Heart left ventricle (tissue), 16 donors: ENCODE results near the gene SCGB1C2. TPM values are rescaled to one million over a fixed set of nuclear protein-coding genes. Genes with fewer than 3 reads are reported as not detected.
A peak's percentile ranks its signal among the peaks of the same experiment; 100 is the strongest.

ENCODE experiments used
- ATAC-seq, 4 donors: fragments of 200-7000 bp; cut with Tn5 transposase; one replicate each; pipeline ENCODE4 v1.9.1; 2020 to 2022; ENCODE audit warnings: moderate library complexity in 4 of 4, mild to moderate bottlenecking in 3 of 4, moderate number of reproducible peaks in 1 of 4
- DNase-seq, 5 donors: peaks; one replicate each; pipeline ENCODE4 v3.0.0-alpha.2; 2020
- H3K27ac ChIP-seq, 12 donors: fragments of 200-600 bp; sonication (generic) in 4 of 12; one replicate each; pipeline versions ENCODE4 v1.5.0 to v1.8.0; 2016 to 2022; ENCODE audit warnings: mild to moderate bottlenecking in 2 of 12
- H3K27me3 ChIP-seq, 9 donors: fragments of 200-600 bp; sonication (generic) in 2 of 9; one replicate each; pipeline versions ENCODE4 v1.5.1 to v1.8.0; 2016 to 2022; ENCODE audit warnings: mild to moderate bottlenecking in 3 of 9
- H3K36me3 ChIP-seq, 9 donors: fragments of 200-600 bp; sonication (generic) in 2 of 9; one replicate each; pipeline versions ENCODE4 v1.5.0 to v1.8.0; 2018 to 2022; ENCODE audit warnings: mild to moderate bottlenecking in 2 of 9
- H3K4me1 ChIP-seq, 12 donors: fragments of 200-600 bp; sonication (generic) in 4 of 12; one replicate each; pipeline versions ENCODE4 v1.5.0 to v1.8.0; 2016 to 2022; ENCODE audit warnings: mild to moderate bottlenecking in 3 of 12
- H3K4me3 ChIP-seq, 12 donors: fragments of 200-600 bp; sonication (generic) in 4 of 12; one replicate each; pipeline versions ENCODE4 v1.5.0 to v1.8.0; 2017 to 2022; ENCODE audit warnings: mild to moderate bottlenecking in 9 of 12, moderate library complexity in 4 of 12
- H3K9me3 ChIP-seq, 12 donors: fragments of 200-600 bp; sonication (generic) in 4 of 12; one replicate each; pipeline versions ENCODE4 v1.5.0 to v1.8.0; 2016 to 2022; ENCODE audit warnings: mild to moderate bottlenecking in 1 of 12
- POLR2A ChIP-seq, 2 donors: fragments of 450-650 bp; IDR thresholded peaks; one replicate each; pipeline ENCODE4 v1.6.1; 2017; ENCODE audit warnings: antibody characterized with exemption in 2 of 2, mild to moderate bottlenecking in 2 of 2, moderate library complexity in 2 of 2
- WGBS, 4 donors: extraction: QIAGEN DNeasy Blood & Tissue Kit in 2 of 4; methylation state at CpG; one replicate each; pipeline versions ENCODE4 v1.1.5 to v1.1.7; 2013 to 2018; 5-methylcytosine and 5-hydroxymethylcytosine counted together
- intact Hi-C, 10 donors: fragments of 100-400 bp; cut with DNase I; formaldehyde crosslinking; loops; one replicate each; pipeline versions ENCODE4 v1.11.1 to v1.14.2; 2022
- polyA plus RNA-seq, 2 donors: library from polyadenylated mRNA; stranded (reverse); fragments of 200-250 nt; gene quantifications; one replicate each; pipeline ENCODE4 v1.2.3, GENCODE V29; 2013
- total RNA-seq, 9 donors: library from RNA; depleted of rRNA in 2 of 9; stranded (reverse); fragments of >200 nt in 2 of 9; fragmentation: NEBNext Ultra II Directional in 3 of 9; extraction: Animal tissue kit (Norgen Biotek cat#: 25700) in 3 of 9; gene quantifications; one replicate each; pipeline versions ENCODE4 v1.1.0 to v1.2.4, GENCODE V29; 2016 to 2023
- TF ChIP-seq, protein P1 (sequence below), 12 donors: fragments of 200-600 bp; sonication (generic) in 4 of 12; IDR thresholded peaks; one replicate each; pipeline versions ENCODE4 v1.5.0 to v1.8.0; 2018 to 2022; ENCODE audit warnings: antibody characterized with exemption in 12 of 12, mild to moderate bottlenecking in 5 of 12
- donor health status: ischemic (EF 13 %, LVEDD 7.1; RV severe dilation, severe dysfunction).
- donor health status: healthy with polysubstance abuse.
- donor health status: DM: no; HTN: yes; CAD: no.
- donor health status: DM: no; HTN: no; CAD: no.
- donor health status: ischemic (EF 25% LVEDD 6.9; RV normal size, moderate dysfunction).
- donor health status: ischemic (EF 25% LVEDD 5.7; RV mildly dilated, moderate dysfunction).
- donor health status: healthy.
- donor health status: DM: yes; HTN: yes; CAD: no.
- donor health status: ischemic (EF 35%, LVEDD 5.7; RV mildly dilated, moderate dysfunction).
- donor health status: nonischemic (EF 11% LVEDD 7.7; RV severe dilation, severe dysfunction).
- donor health status: DM: yes; HTN: yes; CAD: no.
- donor health status: PGD.
- donor health status: ischemic (EF 29% LVEDD 5.4; RV normal size, mild dysfunction).
- donor health status: nonischemic (EF 23%, LVEDD 6.1; RV moderate dilation, normal function).

Gene SCGB1C2
- total and polyA plus RNA-seq, 11 donors, result not detected

DNA sequence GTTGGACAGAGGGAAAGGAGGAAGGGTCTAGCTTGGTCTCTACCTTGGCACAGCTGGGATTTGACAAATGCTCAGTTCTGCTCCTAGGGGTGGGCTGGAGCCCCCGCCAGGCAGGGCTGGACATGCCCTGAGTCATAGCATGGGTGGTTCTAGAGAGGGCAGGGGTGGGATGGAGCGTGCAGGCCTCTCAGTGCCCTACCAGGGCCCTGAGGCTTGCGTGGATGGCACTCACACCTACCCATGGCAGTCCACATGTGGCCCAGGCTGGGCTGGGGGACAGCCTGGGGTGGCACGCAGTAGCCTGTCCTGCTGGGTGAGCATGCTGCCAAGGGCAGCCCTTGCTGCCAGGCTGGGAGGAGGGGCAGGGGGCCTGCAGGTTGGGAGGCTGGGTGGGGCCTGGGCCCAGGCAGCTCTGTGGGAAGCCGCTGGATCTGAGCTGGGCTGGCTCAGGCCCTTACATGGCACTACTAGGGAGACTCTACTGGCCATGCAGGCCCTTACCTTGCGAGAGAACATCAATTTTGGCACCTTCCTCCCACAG is 32.8 kb downstream of the SCGB1C2 start:
- intact Hi-C loops, result no loop called here
- no peak overlapping the region for H3K4me3 ChIP-seq
- DNase-seq, result peak in 1 of 5 donors; percentile 11
- no peak for TF ChIP-seq POLR2A (IDR thresholded peaks at IDR 0.05)
- TF ChIP-seq, protein P1, sequence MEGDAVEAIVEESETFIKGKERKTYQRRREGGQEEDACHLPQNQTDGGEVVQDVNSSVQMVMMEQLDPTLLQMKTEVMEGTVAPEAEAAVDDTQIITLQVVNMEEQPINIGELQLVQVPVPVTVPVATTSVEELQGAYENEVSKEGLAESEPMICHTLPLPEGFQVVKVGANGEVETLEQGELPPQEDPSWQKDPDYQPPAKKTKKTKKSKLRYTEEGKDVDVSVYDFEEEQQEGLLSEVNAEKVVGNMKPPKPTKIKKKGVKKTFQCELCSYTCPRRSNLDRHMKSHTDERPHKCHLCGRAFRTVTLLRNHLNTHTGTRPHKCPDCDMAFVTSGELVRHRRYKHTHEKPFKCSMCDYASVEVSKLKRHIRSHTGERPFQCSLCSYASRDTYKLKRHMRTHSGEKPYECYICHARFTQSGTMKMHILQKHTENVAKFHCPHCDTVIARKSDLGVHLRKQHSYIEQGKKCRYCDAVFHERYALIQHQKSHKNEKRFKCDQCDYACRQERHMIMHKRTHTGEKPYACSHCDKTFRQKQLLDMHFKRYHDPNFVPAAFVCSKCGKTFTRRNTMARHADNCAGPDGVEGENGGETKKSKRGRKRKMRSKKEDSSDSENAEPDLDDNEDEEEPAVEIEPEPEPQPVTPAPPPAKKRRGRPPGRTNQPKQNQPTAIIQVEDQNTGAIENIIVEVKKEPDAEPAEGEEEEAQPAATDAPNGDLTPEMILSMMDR (IDR thresholded peaks at IDR 0.05), result no peak
- H3K36me3 ChIP-seq, result no peaks in the 10 kb centered on the region
- H3K27me3 ChIP-seq, result no peaks in the 10 kb centered on the region
- no peaks in the 10 kb centered on the region for H3K4me1 ChIP-seq
- 91 to 100% (median 96%) methylated on average over 4 to 6 of the region's 6 CpGs for WGBS, 4 donors
- no peaks in the 10 kb centered on the region for H3K9me3 ChIP-seq
- peak in 1 of 4 donors; percentile 52 for ATAC-seq
- no peak overlapping the region for H3K27ac ChIP-seq

DNA sequence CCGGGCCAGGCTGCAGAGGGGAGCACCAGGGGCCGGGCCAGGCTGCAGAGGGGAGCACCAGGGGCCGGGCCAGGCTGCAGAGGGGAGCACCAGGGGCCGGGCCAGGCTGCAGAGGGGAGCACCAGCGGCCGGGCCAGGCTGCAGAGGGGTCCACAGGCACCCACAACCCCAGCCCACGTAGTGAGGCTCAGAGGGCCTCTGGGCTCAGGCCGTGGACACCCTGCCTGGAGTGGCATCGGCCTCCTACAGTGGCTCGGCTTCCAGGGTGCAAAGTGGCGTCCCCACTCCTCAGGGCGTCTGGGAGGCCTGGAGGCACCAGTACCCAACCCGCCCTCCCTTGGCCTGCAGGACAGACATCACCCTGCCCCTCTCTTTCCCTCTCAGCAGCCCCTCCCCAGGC is 34.5 kb downstream of the SCGB1C2 start:
- H3K9me3 ChIP-seq, result no peaks in the 10 kb centered on the region
- no peak overlapping the region for H3K4me3 ChIP-seq
- intact Hi-C loops, result no loop called here
- peaks cover 0 to 5% (median 0%) of the 10 kb centered on the region in 9 donors for H3K27me3 ChIP-seq
- TF ChIP-seq POLR2A (IDR thresholded peaks at IDR 0.05), result no peak
- TF ChIP-seq, protein P1 (IDR thresholded peaks at IDR 0.05), result no peak
- H3K27ac ChIP-seq, result no peak overlapping the region
- 93 to 97% (median 96%) methylated on average over 5 to 12 of the region's 13 CpGs for WGBS, 4 donors
- H3K36me3 ChIP-seq, result no peaks in the 10 kb centered on the region
- ATAC-seq (no peak), DNase-seq (peak in 2 of 5 donors; percentile 6 to 17)
- peaks cover 0 to 3% (median 0%) of the 10 kb centered on the region in 12 donors for H3K4me1 ChIP-seq

DNA sequence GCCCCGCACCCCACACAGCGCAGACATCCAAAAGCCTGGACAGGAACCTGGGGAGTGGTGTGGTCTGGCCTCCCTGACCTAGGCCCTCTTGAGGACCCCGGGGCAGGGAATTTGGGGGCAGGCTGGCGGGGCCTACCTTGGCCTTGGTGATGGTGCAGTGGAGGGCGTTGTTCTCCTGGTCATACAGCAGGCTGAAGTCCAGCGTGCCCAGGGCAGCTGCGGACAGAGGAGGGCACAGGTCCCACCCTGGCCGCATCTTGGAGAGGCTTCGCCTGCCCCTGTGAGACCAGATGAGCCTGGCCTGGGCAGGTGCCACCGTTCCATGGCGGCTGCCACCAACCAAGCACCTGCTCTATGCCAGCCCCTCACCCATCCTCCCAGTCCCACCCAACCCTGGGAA is 35.0 kb downstream of the SCGB1C2 start:
- TF ChIP-seq POLR2A (IDR thresholded peaks at IDR 0.05), result no peak
- TF ChIP-seq, protein P1 (IDR thresholded peaks at IDR 0.05), result no peak
- H3K9me3 ChIP-seq, result no peaks in the 10 kb centered on the region
- peaks cover 0 to 5% (median 0%) of the 10 kb centered on the region in 9 donors for H3K27me3 ChIP-seq
- no peak overlapping the region for H3K27ac ChIP-seq
- H3K36me3 ChIP-seq, result no peaks in the 10 kb centered on the region
- H3K4me1 ChIP-seq, result peaks cover 0 to 3% (median 0%) of the 10 kb centered on the region in 12 donors
- ATAC-seq (peak in 2 of 4 donors; percentile 15 to 20), DNase-seq (peak in 2 of 5 donors; percentile 17 to 19)
- WGBS, 4 donors, result 84 to 90% (median 87%) methylated on average over 6 to 11 of the region's 11 CpGs
- no peak overlapping the region for H3K4me3 ChIP-seq
- intact Hi-C loops, result no loop called here

DNA sequence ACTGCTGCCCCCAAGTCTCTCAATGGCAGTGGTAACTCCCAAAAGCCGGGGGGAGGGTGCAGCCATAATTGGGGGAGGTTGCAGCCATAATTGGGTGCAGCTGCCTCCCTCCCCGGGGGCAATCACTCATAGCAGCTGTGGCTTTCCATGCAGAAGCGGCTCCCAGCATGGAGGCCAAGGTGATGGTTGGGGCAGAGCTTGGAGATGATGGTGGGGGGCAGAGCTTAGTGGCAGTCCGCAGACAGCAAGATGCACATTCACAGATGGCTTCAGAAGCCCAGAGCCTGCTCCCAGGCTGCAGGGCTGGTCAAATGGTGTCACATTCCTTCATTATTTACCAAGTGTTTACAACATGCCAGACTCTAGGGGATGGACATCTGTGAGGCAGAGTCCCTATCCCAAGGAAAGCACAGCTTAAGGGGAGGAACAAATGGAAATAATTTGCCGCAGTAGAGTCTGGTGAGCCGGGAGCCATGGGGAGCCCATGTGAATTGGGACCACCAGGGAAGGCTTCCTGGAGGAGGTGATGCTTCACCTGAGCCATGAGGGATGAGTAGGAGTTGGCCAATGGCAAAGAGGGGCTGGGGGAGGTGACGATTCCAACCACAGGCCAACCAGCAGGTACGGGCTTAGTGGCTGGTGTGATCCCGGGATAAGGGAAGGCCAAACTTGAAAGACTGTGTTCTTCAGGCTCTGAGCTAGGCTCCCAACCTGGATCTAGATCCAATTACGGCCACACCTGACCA is 36.0 kb downstream of the SCGB1C2 start:
- Histone ChIP-seq H3K36me3 (no peaks in the 10 kb centered on the region), H3K27ac (no peak overlapping the region), H3K4me1 (peaks cover 0 to 3% (median 0%) of the 10 kb centered on the region in 12 donors), H3K27me3 (peaks cover 0 to 5% (median 0%) of the 10 kb centered on the region in 9 donors), H3K9me3 (no peaks in the 10 kb centered on the region), H3K4me3 (no peak overlapping the region)
- no peak for ATAC-seq
- peak in 2 of 5 donors; percentile 6 to 17 for DNase-seq
- 83 to 88% (median 86%) methylated on average over 10 of the region's 10 CpGs for WGBS, 4 donors
- intact Hi-C loops, result no loop called here
- TF ChIP-seq, protein P1 (IDR thresholded peaks at IDR 0.05), result no peak
- no peak for TF ChIP-seq POLR2A (IDR thresholded peaks at IDR 0.05)
